SK-N-SH treated with all-trans-retinoic acid at 6 μM for 48 hours (cell line): ENCODE data around the gene SLC12A5.

Source experiments
- ATAC-seq: fragments of 200-7000 bp; cut with Tn5 transposase; 3 replicates; pipeline ENCODE4 v1.9.1; 2020; ENCODE audit warnings: mild to moderate bottlenecking, moderate library complexity
- ARNTL ChIP-seq: fragments of 450-650 bp; formaldehyde crosslinking; IDR thresholded peaks from 2 replicates; pipeline ENCODE4 v1.5.0; 2020; ENCODE audit warnings: low read depth, mild to moderate bottlenecking, moderate library complexity, borderline replicate concordance
- BACH2 ChIP-seq: fragments of 250-450 bp; sonication (Bioruptor Pico); IDR thresholded peaks from 2 replicates; pipeline ENCODE4 v1.9.0; 2021; ENCODE audit warnings: mild to moderate bottlenecking, borderline replicate concordance
- CREB5 ChIP-seq: fragments of 250-450 bp; sonication (Bioruptor Pico); IDR thresholded peaks from 2 replicates; pipeline ENCODE4 v1.5.1; 2020; ENCODE audit warnings: low read depth, mild to moderate bottlenecking, moderate library complexity
- CSDC2 ChIP-seq: fragments of 250-450 bp; sonication (Bioruptor Pico); IDR thresholded peaks from 2 replicates; pipeline ENCODE4 v1.5.0; 2020; ENCODE audit warnings: mild to moderate bottlenecking, moderate library complexity
- CSRNP3 ChIP-seq: fragments of 250-450 bp; sonication (Bioruptor Pico); IDR thresholded peaks from 2 replicates; pipeline ENCODE4 v1.5.1; 2021; ENCODE audit warnings: mild to moderate bottlenecking, moderate library complexity
- ESRRG ChIP-seq: fragments of 250-450 bp; sonication (Bioruptor Pico); IDR thresholded peaks from 2 replicates; pipeline ENCODE4 v1.6.1; 2021; ENCODE audit warnings: mild to moderate bottlenecking
- GLIS3 ChIP-seq: fragments of 250-450 bp; sonication (Bioruptor Pico); IDR thresholded peaks from 2 replicates; pipeline ENCODE4 v1.5.0; 2020; ENCODE audit warnings: mild to moderate bottlenecking, moderate library complexity
- OSR1 ChIP-seq: fragments of 250-450 bp; sonication (Bioruptor Pico); IDR thresholded peaks from 2 replicates; pipeline ENCODE4 v1.8.0; 2022; ENCODE audit warnings: moderate library complexity, mild to moderate bottlenecking, inconsistent platforms
- PATZ1 ChIP-seq: fragments of 250-450 bp; sonication (Bioruptor Pico); IDR thresholded peaks from 2 replicates; pipeline ENCODE4 v1.8.0; 2020; ENCODE audit warnings: mild to moderate bottlenecking, moderate library complexity, borderline replicate concordance
- POU6F1 ChIP-seq: fragments of 250-450 bp; sonication (Bioruptor Pico); IDR thresholded peaks from 2 replicates; pipeline ENCODE4 v1.8.0; 2021; ENCODE audit warnings: low read depth, mild to moderate bottlenecking, moderate library complexity, borderline replicate concordance
- PPARA ChIP-seq: fragments of 250-450 bp; sonication (Bioruptor Pico); IDR thresholded peaks from 2 replicates; pipeline ENCODE4 v1.5.0; 2020; ENCODE audit warnings: mild to moderate bottlenecking, borderline replicate concordance
- RARB ChIP-seq: fragments of 250-450 bp; sonication (Bioruptor Pico); IDR thresholded peaks from 2 replicates; pipeline ENCODE4 v1.8.0; 2021; ENCODE audit warnings: mild to moderate bottlenecking, moderate library complexity
- SNAI2 ChIP-seq: fragments of 250-450 bp; sonication (Bioruptor Pico); IDR thresholded peaks from 2 replicates; pipeline ENCODE4 v1.5.0; 2020; ENCODE audit warnings: mild to moderate bottlenecking, moderate library complexity
- TCF4 ChIP-seq: fragments of 250-450 bp; sonication (Bioruptor Pico); IDR thresholded peaks from 2 replicates; pipeline ENCODE4 v1.8.0; 2021; ENCODE audit warnings: mild to moderate bottlenecking, moderate library complexity, borderline replicate concordance
- TOX ChIP-seq: fragments of 250-450 bp; sonication (Bioruptor Pico); IDR thresholded peaks from 2 replicates; pipeline ENCODE4 v1.8.0; 2021; ENCODE audit warnings: mild to moderate bottlenecking, moderate library complexity, borderline replicate concordance
- TSHZ2 ChIP-seq: fragments of 250-450 bp; sonication (Bioruptor Pico); IDR thresholded peaks from 2 replicates; pipeline ENCODE4 v1.5.0; 2020; ENCODE audit warnings: mild to moderate bottlenecking, moderate library complexity
- ZC3H10 ChIP-seq: fragments of 250-450 bp; sonication (Bioruptor Pico); IDR thresholded peaks from 2 replicates; pipeline ENCODE4 v1.5.1; 2021; ENCODE audit warnings: mild to moderate bottlenecking, moderate library complexity
- ZFP3 ChIP-seq: fragments of 250-450 bp; sonication (Bioruptor Pico); IDR thresholded peaks from 2 replicates; pipeline ENCODE4 v1.5.0; 2020; ENCODE audit warnings: mild to moderate bottlenecking, moderate library complexity
- ZFP30 ChIP-seq: fragments of 450-650 bp; formaldehyde crosslinking; IDR thresholded peaks from 2 replicates; pipeline ENCODE4 v1.5.0; 2022; ENCODE audit warnings: mild to moderate bottlenecking, moderate library complexity
- ZNF565 ChIP-seq: fragments of 450-650 bp; formaldehyde crosslinking; conservative IDR thresholded peaks from 2 replicates; pipeline ENCODE4 v1.5.0; 2020; ENCODE audit warnings: low read depth, mild to moderate bottlenecking, moderate library complexity
- ZNF8 ChIP-seq: fragments of 450-650 bp; formaldehyde crosslinking; IDR thresholded peaks from 2 replicates; pipeline ENCODE4 v1.5.0; 2020; ENCODE audit warnings: mild to moderate bottlenecking, moderate library complexity

SLC12A5 gene

GRCh38 chr20:46006022-46006705, 22.9 kb upstream of the SLC12A5 start:
- no peak for ATAC-seq
- TF ChIP-seq PPARA (CRISPR knock-in tag) (no peak), OSR1 (CRISPR knock-in tag) (no peak), CSDC2 (CRISPR knock-in tag) (no peak), ZNF565 (CRISPR knock-in tag) (no peak), GLIS3 (CRISPR knock-in tag) (no peak), CSRNP3 (CRISPR knock-in tag) (no peak), TSHZ2 (CRISPR knock-in tag) (no peak), CREB5 (no peak), ZNF8 (CRISPR knock-in tag) (no peak), ZC3H10 (CRISPR knock-in tag) (no peak), PATZ1 (no peak), ARNTL (CRISPR knock-in tag) (no peak), ESRRG (CRISPR knock-in tag) (no peak)

- ATAC-seq = no peak
- TF ChIP-seq TSHZ2 (CRISPR knock-in tag) (no peak), GLIS3 (CRISPR knock-in tag) (no peak), BACH2 (CRISPR knock-in tag) (no peak), CSDC2 (CRISPR knock-in tag) (no peak), ZC3H10 (CRISPR knock-in tag) (no peak)
Measured at GRCh38 chr20:46006964-46007363, 22.1 kb upstream of the SLC12A5 start.

- no peak for ATAC-seq
- TF ChIP-seq OSR1 (CRISPR knock-in tag) = no peak
- no peak for TF ChIP-seq ZFP3 (CRISPR knock-in tag)
- no peak for TF ChIP-seq TOX (CRISPR knock-in tag)
- TF ChIP-seq PATZ1 = no peak
- no peak for TF ChIP-seq ESRRG (CRISPR knock-in tag)
- TF ChIP-seq RARB (CRISPR knock-in tag) = no peak
- TF ChIP-seq GLIS3 (CRISPR knock-in tag) = no peak
- no peak for TF ChIP-seq ZFP30
- TF ChIP-seq ZNF8 (CRISPR knock-in tag) = no peak
- TF ChIP-seq CSDC2 (CRISPR knock-in tag) = no peak
- no peak for TF ChIP-seq ZNF565 (CRISPR knock-in tag)
- TF ChIP-seq ZC3H10 (CRISPR knock-in tag) = no peak
- no peak for TF ChIP-seq SNAI2
- no peak for TF ChIP-seq POU6F1
- no peak for TF ChIP-seq CREB5
- no peak for TF ChIP-seq ARNTL (CRISPR knock-in tag)
- TF ChIP-seq TCF4 = no peak
Measured at GRCh38 chr20:46007671-46008070, 21.3 kb upstream of the SLC12A5 start.
